ENCODE measurements around the gene SRF. TPM values are rescaled to one million over a fixed set of nuclear protein-coding genes. Genes with fewer than 3 reads are reported as not detected.

Gene SRF
- total and polyA plus RNA-seq, 8 donors: 20.2 to 36.3 (median 31.0) TPM

- intact Hi-C loops (cut with DNase I): no loop called here
- Histone ChIP-seq H3K4me1 (no peaks in the 10 kb centered on the region), H3K36me3 (peaks cover 0 to 14% of the 10 kb centered on the region in 2 donors), H3K27ac (no peak overlapping the region), H3K27me3 (no peaks in the 10 kb centered on the region), H3K4me3 (no peak overlapping the region), H3K9me3 (no peaks in the 10 kb centered on the region)
- no peak for DNase-seq
- TF ChIP-seq, protein P1, sequence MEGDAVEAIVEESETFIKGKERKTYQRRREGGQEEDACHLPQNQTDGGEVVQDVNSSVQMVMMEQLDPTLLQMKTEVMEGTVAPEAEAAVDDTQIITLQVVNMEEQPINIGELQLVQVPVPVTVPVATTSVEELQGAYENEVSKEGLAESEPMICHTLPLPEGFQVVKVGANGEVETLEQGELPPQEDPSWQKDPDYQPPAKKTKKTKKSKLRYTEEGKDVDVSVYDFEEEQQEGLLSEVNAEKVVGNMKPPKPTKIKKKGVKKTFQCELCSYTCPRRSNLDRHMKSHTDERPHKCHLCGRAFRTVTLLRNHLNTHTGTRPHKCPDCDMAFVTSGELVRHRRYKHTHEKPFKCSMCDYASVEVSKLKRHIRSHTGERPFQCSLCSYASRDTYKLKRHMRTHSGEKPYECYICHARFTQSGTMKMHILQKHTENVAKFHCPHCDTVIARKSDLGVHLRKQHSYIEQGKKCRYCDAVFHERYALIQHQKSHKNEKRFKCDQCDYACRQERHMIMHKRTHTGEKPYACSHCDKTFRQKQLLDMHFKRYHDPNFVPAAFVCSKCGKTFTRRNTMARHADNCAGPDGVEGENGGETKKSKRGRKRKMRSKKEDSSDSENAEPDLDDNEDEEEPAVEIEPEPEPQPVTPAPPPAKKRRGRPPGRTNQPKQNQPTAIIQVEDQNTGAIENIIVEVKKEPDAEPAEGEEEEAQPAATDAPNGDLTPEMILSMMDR (IDR thresholded peaks at IDR 0.05): no peak
- ATAC-seq: no peak
Observed at GRCh38 chr6:43159599-43159998, 11.5 kb upstream of the SRF start.

GRCh38 chr6:43163899-43164298 lies 7.2 kb upstream of the SRF start:
- H3K27ac ChIP-seq: no peak overlapping the region
- no peaks in the 10 kb centered on the region for H3K27me3 ChIP-seq
- peaks cover 0 to 14% of the 10 kb centered on the region in 2 donors for H3K36me3 ChIP-seq
- no peak for DNase-seq
- TF ChIP-seq, protein P1 (IDR thresholded peaks at IDR 0.05): no peak
- intact Hi-C loops (cut with DNase I): no loop called here
- H3K9me3 ChIP-seq: no peaks in the 10 kb centered on the region
- ATAC-seq: no peak
- H3K4me1 ChIP-seq: no peaks in the 10 kb centered on the region
- no peak overlapping the region for H3K4me3 ChIP-seq

DNA sequence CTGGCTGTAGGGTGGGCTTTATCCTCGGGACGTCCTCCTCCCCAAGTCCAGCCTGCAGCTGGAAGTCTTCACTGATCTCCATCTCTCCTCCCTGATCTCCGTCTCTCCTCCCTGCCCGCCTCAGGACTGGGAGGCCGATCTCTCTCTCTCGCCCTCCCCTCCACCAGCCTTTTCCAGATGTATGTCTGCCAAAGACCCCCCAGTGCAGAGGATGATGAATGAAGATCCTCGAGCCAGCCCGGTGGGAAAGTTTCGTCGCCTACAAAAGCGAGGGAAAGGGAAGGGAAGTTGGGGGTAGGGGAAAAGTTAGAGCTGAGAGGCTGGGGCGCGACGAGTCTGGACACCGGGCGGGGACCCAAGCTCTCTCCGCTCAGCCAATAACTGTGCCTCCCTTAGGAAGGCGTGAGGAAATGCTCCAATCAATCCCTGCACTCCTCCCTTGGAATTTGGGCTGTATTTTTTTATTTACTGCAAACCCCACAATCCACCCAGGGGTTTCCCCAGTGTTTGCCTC lies 595 bp upstream of the SRF start:
- Histone ChIP-seq H3K9me3 (no peaks in the 10 kb centered on the region), H3K27ac (peak overlapping the region; percentile 96 to 97), H3K4me3 (peak overlapping the region; percentile 85 to 96), H3K27me3 (no peaks in the 10 kb centered on the region), H3K36me3 (peaks cover 0 to 3% of the 10 kb centered on the region in 2 donors), H3K4me1 (peaks cover 23 to 39% of the 10 kb centered on the region in 2 donors)
- peak; percentile 58 for ATAC-seq
- DNase-seq: peak in 2 of 4 donors; percentile 71 to 84
- TF ChIP-seq, protein P1 (IDR thresholded peaks at IDR 0.05): no peak
- intact Hi-C loops (cut with DNase I): no loop called here

GRCh38 chr6:43171707-43172103 lies 636 bp downstream of the SRF start:
- ATAC-seq (no peak), DNase-seq (peak in 3 of 4 donors; percentile 26 to 88 (median 37))
- TF ChIP-seq, protein P1 (IDR thresholded peaks at IDR 0.05): no peak
- no peaks in the 10 kb centered on the region for H3K27me3 ChIP-seq
- H3K27ac ChIP-seq: peak overlapping the region; percentile 96 to 97
- H3K4me3 ChIP-seq: peak overlapping the region; percentile 85 to 96
- intact Hi-C loops (cut with DNase I): no loop called here
- H3K9me3 ChIP-seq: no peaks in the 10 kb centered on the region
- peaks cover 24 to 51% of the 10 kb centered on the region in 2 donors for H3K4me1 ChIP-seq
- H3K36me3 ChIP-seq: peaks cover 0 to 16% of the 10 kb centered on the region in 2 donors

DNA sequence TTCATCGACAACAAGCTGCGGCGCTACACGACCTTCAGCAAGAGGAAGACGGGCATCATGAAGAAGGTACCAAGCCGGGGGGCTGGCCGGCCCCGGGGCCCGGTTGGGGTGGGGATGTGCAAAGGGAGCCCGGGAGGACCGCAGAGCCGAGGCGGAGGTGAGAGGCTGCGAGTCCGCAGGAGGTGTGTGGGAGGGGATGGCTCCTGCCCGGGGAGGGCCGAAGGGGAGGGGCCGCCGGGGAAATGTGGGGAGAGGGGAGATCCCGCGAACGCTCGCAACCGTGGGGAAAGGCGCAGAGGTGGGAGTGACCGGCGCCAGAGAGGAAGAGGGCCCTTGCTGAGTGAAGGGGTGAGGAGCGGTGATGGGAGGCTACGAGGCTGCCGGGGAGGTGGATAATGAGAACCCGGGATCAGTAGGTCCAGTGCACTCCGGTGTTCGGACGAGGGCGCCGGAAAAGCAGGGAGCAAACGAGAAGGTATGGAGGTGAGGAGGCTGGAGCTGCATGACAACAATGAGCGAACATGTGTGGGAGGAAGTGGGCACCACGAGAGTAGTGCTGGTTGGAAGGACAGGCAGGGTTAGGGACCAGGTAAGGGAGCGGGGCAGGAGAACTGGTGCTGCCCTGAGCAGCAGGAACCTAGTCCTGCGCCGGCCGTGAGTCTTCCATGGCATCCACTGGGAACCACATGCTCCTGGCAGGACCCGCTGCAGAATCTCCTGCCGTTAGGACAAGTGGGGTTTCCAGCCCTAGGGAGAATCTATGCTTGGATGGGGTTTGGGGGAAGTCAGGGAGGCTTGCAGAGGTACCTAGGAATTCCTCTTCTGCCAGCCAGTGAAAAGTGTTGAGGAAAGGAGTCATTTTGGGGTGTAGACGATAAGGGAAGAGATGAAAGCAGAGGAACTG lies 1.3 kb downstream of the SRF start:
- peak; percentile 35 to 91 (median 54) for DNase-seq
- ATAC-seq: no peak
- peak overlapping the region; percentile 96 to 97 for H3K27ac ChIP-seq
- H3K4me3 ChIP-seq: peak overlapping the region; percentile 85 to 96
- TF ChIP-seq, protein P1 (IDR thresholded peaks at IDR 0.05): no peak
- intact Hi-C loops (cut with DNase I): no loop called here
- no peaks in the 10 kb centered on the region for H3K9me3 ChIP-seq
- peaks cover 24 to 52% of the 10 kb centered on the region in 2 donors for H3K4me1 ChIP-seq
- H3K27me3 ChIP-seq: no peaks in the 10 kb centered on the region
- H3K36me3 ChIP-seq: peaks cover 0 to 22% of the 10 kb centered on the region in 2 donors

Data from left lung (tissue), 10 donors.